NCI-H1930 (cell line): ENCODE data around the gene SH3RF2.

ENCODE experiments used
- DNase-seq, 2 experiments: peaks; one replicate each; lab custom pipeline; 2025; lab: John Stamatoyannopoulos, UW

Gene SH3RF2

GRCh38 chr5:145922059-145922458, 14.3 kb upstream of the SH3RF2 start:
- DNase-seq = no peak

GRCh38 chr5:145923405-145923804, 13.0 kb upstream of the SH3RF2 start:
- DNase-seq = no peak

- no peak for DNase-seq
Observed at GRCh38 chr5:145924849-145925248, 11.5 kb upstream of the SH3RF2 start.

GRCh38 chr5:145925353-145925752, 11.0 kb upstream of the SH3RF2 start:
- no peak for DNase-seq

GRCh38 chr5:145925803-145926202, 10.6 kb upstream of the SH3RF2 start:
- DNase-seq = no peak

- no peak for DNase-seq
Observed at GRCh38 chr5:145931718-145932117, 4.7 kb upstream of the SH3RF2 start.

- DNase-seq = no peak
Observed at GRCh38 chr5:145934276-145934675, 2.1 kb upstream of the SH3RF2 start.

- DNase-seq = no peak
Observed at GRCh38 chr5:145937432-145938250, 1.3 kb downstream of the SH3RF2 start.

- DNase-seq = no peak
Observed at GRCh38 chr5:145938776-145939539, 2.6 kb downstream of the SH3RF2 start.

- DNase-seq = no peak
Observed at GRCh38 chr5:145939540-145940065, 3.2 kb downstream of the SH3RF2 start.

- no peak for DNase-seq
Observed at GRCh38 chr5:145941096-145941447, 4.7 kb downstream of the SH3RF2 start.

GRCh38 chr5:145941448-145942130, 5.2 kb downstream of the SH3RF2 start:
- DNase-seq = no peak

GRCh38 chr5:145942201-145942600, 5.8 kb downstream of the SH3RF2 start:
- DNase-seq = no peak

GRCh38 chr5:145942749-145943148, 6.4 kb downstream of the SH3RF2 start:
- no peak for DNase-seq

GRCh38 chr5:145943674-145944121, 7.3 kb downstream of the SH3RF2 start:
- DNase-seq = no peak

GRCh38 chr5:145944328-145944727, 8.0 kb downstream of the SH3RF2 start:
- no peak for DNase-seq

GRCh38 chr5:145945620-145946111, 9.3 kb downstream of the SH3RF2 start:
- DNase-seq = no peak

GRCh38 chr5:145946112-145946861, 9.9 kb downstream of the SH3RF2 start:
- DNase-seq = no peak

GRCh38 chr5:145947581-145947980, 11.2 kb downstream of the SH3RF2 start:
- DNase-seq = no peak

GRCh38 chr5:145948047-145948446, 11.7 kb downstream of the SH3RF2 start:
- no peak for DNase-seq

- no peak for DNase-seq
Observed at GRCh38 chr5:145948921-145949320, 12.5 kb downstream of the SH3RF2 start.

- no peak for DNase-seq
Observed at GRCh38 chr5:145949474-145949873, 13.1 kb downstream of the SH3RF2 start.
